Measurements from ENCODE around the gene TENM4.

DNA sequence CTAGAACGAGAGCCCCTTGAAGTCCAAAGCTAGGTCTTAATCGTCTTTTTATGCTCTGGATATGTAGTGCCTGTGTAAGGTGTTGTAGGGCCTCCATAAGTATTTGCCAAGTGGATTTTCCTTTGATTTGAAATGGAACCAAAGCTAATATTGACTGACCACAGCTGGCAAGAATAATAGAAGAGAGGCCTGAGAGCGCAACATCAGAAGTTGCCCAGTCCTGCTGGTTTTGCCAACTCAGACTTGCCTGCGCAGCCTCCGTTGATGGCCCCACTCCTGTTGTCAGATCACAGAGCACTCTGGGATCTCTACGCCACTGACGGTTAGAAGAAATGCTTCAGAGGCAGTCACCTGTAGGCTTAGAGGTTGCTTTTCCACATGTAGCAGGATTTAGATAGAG is 251.2 kb downstream of the TENM4 start:
- TF ChIP-seq, protein P1, sequence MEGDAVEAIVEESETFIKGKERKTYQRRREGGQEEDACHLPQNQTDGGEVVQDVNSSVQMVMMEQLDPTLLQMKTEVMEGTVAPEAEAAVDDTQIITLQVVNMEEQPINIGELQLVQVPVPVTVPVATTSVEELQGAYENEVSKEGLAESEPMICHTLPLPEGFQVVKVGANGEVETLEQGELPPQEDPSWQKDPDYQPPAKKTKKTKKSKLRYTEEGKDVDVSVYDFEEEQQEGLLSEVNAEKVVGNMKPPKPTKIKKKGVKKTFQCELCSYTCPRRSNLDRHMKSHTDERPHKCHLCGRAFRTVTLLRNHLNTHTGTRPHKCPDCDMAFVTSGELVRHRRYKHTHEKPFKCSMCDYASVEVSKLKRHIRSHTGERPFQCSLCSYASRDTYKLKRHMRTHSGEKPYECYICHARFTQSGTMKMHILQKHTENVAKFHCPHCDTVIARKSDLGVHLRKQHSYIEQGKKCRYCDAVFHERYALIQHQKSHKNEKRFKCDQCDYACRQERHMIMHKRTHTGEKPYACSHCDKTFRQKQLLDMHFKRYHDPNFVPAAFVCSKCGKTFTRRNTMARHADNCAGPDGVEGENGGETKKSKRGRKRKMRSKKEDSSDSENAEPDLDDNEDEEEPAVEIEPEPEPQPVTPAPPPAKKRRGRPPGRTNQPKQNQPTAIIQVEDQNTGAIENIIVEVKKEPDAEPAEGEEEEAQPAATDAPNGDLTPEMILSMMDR (conservative IDR thresholded peaks at IDR 0.05; ENCODE audit: low read length): no peak
- TF ChIP-seq EZH2phosphoT487 (IDR thresholded peaks at IDR 0.05; ENCODE audit: borderline replicate concordance, low read depth, low read length): no peak
